ENCODE measurements around the gene SH2B3. TPM values are rescaled to one million over a fixed set of nuclear protein-coding genes. Genes with fewer than 3 reads are reported as not detected.

Gene SH2B3
- total and polyA plus RNA-seq, 11 donors: 11.3 to 76.7 (median 40.2) TPM

DNA sequence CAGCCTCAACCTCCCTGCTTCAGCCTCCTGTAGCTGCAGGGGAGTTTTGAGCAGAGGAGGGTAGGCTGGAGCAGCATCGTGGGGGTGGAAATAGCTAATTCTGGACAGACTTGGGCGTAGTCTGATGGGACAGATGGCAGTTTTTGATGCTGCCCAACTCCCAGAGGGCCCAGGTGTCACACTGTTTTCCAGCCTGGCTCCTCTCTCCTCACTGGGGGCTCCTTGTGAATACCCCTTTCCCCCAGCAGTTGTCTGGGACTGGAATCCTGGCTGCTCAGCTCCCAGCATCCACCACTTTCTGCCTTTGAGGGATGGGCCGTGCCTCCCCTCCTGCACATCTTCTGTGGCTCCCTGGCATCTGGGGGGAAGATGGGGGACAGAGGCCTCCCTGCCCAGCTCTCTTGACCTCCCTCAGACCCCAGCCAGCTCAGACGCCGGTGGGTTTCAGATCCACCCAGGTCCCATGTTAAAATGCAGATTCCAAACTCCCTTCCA is 34.0 kb downstream of the SH2B3 start:
- Histone ChIP-seq H3K36me3 (peaks cover 0 to 28% (median 4%) of the 10 kb centered on the region in 9 donors), H3K27me3 (no peaks in the 10 kb centered on the region), H3K9me3 (no peaks in the 10 kb centered on the region), H3K4me3 (no peak overlapping the region), H3K27ac (peak overlapping the region in 11 of 12 donors; percentile 27 to 94 (median 73)), H3K4me1 (peaks cover 12 to 100% (median 94%) of the 10 kb centered on the region in 12 donors)
- no peak for ATAC-seq
- no peak for DNase-seq
- WGBS, 4 donors: 57 to 83% (median 67%) methylated on average over 1 to 5 of the region's 5 CpGs
- TF ChIP-seq CTCF (IDR thresholded peaks at IDR 0.05): no peak
- TF ChIP-seq POLR2A (IDR thresholded peaks at IDR 0.05): no peak
- intact Hi-C loops (cut with DNase I): no loop called here

DNA sequence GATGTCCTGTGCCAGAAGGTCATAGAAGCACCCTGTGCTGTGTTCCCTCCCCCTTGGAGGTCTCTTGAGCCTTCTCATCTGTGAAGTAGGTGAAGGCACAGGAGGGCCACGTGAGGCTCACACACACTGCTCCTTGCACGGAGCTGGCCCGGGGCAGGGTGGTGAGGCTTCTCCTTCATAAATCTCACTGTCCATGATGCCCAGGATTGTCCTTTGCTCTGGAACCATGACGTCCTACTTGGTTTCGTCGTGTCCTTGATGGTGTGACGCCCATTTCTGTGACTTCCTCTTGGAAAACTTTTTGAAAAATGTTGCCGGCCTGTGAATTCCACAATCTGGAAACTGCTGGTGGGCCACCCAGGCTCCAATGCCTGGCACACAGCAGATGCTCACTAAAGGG is 34.4 kb downstream of the SH2B3 start:
- DNase-seq: no peak

GRCh38 chr12:111440631-111441030 is 34.9 kb downstream of the SH2B3 start:
- intact Hi-C loops (cut with DNase I): no loop called here

More for the DNA sequence above, 34.4 kb downstream of the SH2B3 start:
- peaks cover 16 to 100% (median 94%) of the 10 kb centered on the region in 12 donors for H3K4me1 ChIP-seq
- whole genome bisulfite sequencing, 4 donors: 49 to 67% (median 58%) methylated on average over 8 of the region's 8 CpGs
- H3K9me3 ChIP-seq: no peaks in the 10 kb centered on the region
- H3K36me3 ChIP-seq: peaks cover 0 to 28% (median 4%) of the 10 kb centered on the region in 9 donors
- H3K27me3 ChIP-seq: no peaks in the 10 kb centered on the region
- intact Hi-C loops (cut with DNase I): no loop called here
- peak overlapping the region in 11 of 12 donors; percentile 27 to 94 (median 73) for H3K27ac ChIP-seq
- no peak for TF ChIP-seq CTCF (IDR thresholded peaks at IDR 0.05)
- no peak for TF ChIP-seq POLR2A (IDR thresholded peaks at IDR 0.05)
- ATAC-seq: no peak
- no peak overlapping the region for H3K4me3 ChIP-seq

More at GRCh38 chr12:111440631-111441030, 34.9 kb downstream of the SH2B3 start:
- Histone ChIP-seq H3K27me3 (no peaks in the 10 kb centered on the region), H3K27ac (peak overlapping the region in 11 of 12 donors; percentile 27 to 94 (median 73)), H3K4me1 (peaks cover 16 to 100% (median 94%) of the 10 kb centered on the region in 12 donors), H3K9me3 (no peaks in the 10 kb centered on the region), H3K4me3 (no peak overlapping the region), H3K36me3 (peaks cover 0 to 28% (median 4%) of the 10 kb centered on the region in 9 donors)
- DNase-seq: peak in 1 of 5 donors; percentile 5
- WGBS, 4 donors: 46 to 71% (median 64%) methylated on average over 3 of the region's 3 CpGs
- TF ChIP-seq CTCF (IDR thresholded peaks at IDR 0.05) (no peak), POLR2A (IDR thresholded peaks at IDR 0.05) (no peak)
- ATAC-seq: no peak

Measured in heart left ventricle (tissue), 16 donors.